B cell (primary cell): ENCODE data around the gene L3MBTL4.

Experiments used
- CTCF ChIP-seq: fragments of 200-600 bp; IDR thresholded peaks from one replicate; pipeline ENCODE4 v1.8.0; 2022; ENCODE audit warnings: antibody characterized with exemption, mild to moderate bottlenecking
- EZH2 ChIP-seq: IDR thresholded peaks from 2 replicates; pipeline ENCODE4 v1.6.1; 2012; ENCODE audit warnings: borderline replicate concordance, low read depth, mild to moderate bottlenecking, moderate library complexity, low read length; ENCODE audit not compliant: insufficient read depth, poor library complexity, severe bottlenecking

GRCh38 chr18:6198585-6198984 lies 216.1 kb downstream of the L3MBTL4 start:
- TF ChIP-seq CTCF (no peak), EZH2 (no peak)
